Measurements from ENCODE around the gene BTBD1.

- TF ChIP-seq EZH2 (IDR thresholded peaks at IDR 0.05; ENCODE audit: insufficient read depth, poor library complexity, severe bottlenecking) (no peak), EZH2phosphoT487 (IDR thresholded peaks at IDR 0.05; ENCODE audit: insufficient read depth, low read depth) (no peak)
Observed at GRCh38 chr15:82999426-82999825, 67.6 kb downstream of the BTBD1 start.
